GM12873 (cell line): Measurements from ENCODE around the gene RASSF7.

ENCODE experiments used
- TF ChIP-seq, protein P1 (sequence below): IDR thresholded peaks from 2 replicates; pipeline ENCODE4 v1.5.1; 2012; ENCODE audit warnings: low read depth, mild to moderate bottlenecking, moderate library complexity, low read length, control low read depth; ENCODE audit not compliant: insufficient read depth; ENCODE audit errors: missing control alignments

RASSF7 gene

GRCh38 chr11:607971-608659 is 47.3 kb downstream of the RASSF7 start:
- TF ChIP-seq, protein P1, sequence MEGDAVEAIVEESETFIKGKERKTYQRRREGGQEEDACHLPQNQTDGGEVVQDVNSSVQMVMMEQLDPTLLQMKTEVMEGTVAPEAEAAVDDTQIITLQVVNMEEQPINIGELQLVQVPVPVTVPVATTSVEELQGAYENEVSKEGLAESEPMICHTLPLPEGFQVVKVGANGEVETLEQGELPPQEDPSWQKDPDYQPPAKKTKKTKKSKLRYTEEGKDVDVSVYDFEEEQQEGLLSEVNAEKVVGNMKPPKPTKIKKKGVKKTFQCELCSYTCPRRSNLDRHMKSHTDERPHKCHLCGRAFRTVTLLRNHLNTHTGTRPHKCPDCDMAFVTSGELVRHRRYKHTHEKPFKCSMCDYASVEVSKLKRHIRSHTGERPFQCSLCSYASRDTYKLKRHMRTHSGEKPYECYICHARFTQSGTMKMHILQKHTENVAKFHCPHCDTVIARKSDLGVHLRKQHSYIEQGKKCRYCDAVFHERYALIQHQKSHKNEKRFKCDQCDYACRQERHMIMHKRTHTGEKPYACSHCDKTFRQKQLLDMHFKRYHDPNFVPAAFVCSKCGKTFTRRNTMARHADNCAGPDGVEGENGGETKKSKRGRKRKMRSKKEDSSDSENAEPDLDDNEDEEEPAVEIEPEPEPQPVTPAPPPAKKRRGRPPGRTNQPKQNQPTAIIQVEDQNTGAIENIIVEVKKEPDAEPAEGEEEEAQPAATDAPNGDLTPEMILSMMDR, result no peak

DNA sequence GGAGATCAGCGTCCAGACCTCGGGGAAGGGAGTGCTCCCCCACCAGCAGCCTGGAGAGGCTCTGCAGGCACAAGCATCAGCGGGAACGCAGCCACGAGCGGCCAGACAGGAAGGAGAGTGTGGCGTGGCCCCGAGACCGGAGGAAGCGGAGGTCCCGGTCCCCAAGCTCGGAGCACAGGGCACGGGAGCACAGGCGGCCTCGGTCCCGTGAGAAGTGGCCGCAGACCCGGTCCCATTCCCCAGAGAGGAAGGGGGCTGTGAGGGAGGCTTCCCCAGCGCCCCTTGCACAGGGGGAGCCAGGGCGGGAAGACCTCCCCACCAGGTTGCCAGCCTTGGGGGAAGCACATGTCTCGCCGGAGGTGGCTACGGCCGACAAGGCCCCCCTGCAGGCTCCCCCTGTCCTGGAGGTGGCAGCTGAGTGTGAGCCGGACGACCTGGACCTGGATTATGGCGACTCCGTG is 48.1 kb downstream of the RASSF7 start:
- TF ChIP-seq, protein P1, result no peak

DNA sequence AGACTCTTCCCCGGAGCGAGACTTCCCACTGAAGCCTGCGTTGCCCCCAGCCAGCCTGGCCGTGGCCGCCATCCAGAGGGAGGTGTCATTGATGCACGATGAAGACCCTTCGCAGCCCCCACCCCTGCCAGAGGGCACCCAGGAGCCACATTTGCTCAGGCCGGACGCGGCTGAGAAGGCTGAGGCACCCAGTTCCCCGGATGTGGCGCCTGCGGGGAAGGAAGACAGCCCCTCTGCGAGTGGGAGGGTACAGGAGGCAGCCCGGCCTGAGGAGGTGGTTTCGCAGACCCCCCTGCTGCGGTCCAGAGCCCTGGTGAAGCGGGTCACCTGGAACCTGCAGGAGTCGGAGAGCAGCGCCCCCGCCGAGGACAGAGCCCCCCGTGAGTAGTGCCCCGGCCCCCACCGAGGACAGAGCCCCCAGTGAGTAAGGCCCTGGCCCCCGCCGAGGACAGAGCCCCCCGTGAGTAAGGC is 48.6 kb downstream of the RASSF7 start:
- TF ChIP-seq, protein P1, result no peak

GRCh38 chr11:610146-610801 is 49.5 kb downstream of the RASSF7 start:
- TF ChIP-seq, protein P1, result no peak

GRCh38 chr11:611001-611996 is 50.5 kb downstream of the RASSF7 start:
- TF ChIP-seq, protein P1, result no peak

DNA sequence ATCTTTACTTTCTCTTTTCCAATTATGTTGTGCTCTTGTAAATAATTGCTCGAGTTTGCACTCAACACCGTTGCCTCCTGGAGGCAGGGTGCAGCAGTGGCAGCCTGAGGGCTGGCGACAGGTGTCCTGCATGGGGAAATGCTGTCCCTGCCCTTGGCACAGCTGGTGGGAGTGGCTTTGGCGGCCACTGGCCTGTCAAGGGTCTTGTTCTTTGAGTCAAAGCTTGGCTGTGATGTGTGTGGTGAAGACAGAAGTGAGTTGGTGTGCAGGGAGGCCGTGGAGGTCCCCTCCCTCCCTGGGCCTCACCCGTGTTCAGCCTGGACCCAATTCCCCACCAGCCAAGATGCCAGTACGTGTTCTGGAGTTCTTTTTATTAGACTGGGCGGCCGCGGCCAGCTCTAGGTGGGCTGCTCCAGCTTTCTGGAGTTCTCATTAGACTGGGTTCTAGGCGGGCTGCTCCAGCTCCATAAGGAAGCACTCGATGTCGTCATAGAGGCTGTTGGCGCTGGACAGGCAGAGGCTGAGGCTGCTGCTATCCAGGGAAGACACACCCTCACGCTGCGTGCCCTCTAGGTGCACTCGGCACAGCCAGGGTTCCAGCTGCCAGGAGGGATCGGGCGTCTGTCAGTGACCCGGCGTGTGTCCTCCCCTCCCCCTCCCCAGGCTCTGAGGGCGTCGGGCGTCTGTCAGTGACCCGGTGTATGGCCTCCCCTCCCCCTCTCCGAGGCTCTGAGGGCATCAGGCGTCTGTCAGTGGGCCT is 51.6 kb downstream of the RASSF7 start:
- TF ChIP-seq, protein P1, result peak; percentile 37

GRCh38 chr11:612961-613300 is 52.2 kb downstream of the RASSF7 start:
- TF ChIP-seq, protein P1, result no peak
